Endodermal cell (in vitro differentiated cells): Measurements from ENCODE around the gene TRAPPC5. TPM values are rescaled to one million over a fixed set of nuclear protein-coding genes. Genes with fewer than 3 reads are reported as not detected.

Experiments
- DNase-seq: peaks from one replicate; pipeline ENCODE4 v3.0.0-alpha.2; 2017
- H3K27ac ChIP-seq: 2 replicates; pipeline ENCODE4 v1.5.1; 2013; ENCODE audit warnings: mild to moderate bottlenecking, low read depth, low read length, moderate library complexity
- H3K27me3 ChIP-seq: 2 replicates; pipeline ENCODE4 v1.6.1; 2013; ENCODE audit warnings: mild to moderate bottlenecking, low read length, moderate library complexity; ENCODE audit not compliant: insufficient read depth, control insufficient read depth, poor library complexity, severe bottlenecking
- H3K36me3 ChIP-seq: 2 replicates; pipeline ENCODE4 v1.7.0; 2013; ENCODE audit warnings: mild to moderate bottlenecking, low read length, moderate library complexity; ENCODE audit not compliant: control insufficient read depth, insufficient read depth
- H3K4me1 ChIP-seq: one replicate; pipeline ENCODE4 v1.7.0; 2013; ENCODE audit warnings: low read length; ENCODE audit not compliant: control insufficient read depth, insufficient read depth
- H3K4me3 ChIP-seq: 2 replicates; pipeline ENCODE4 v1.5.1; 2013; ENCODE audit warnings: mild to moderate bottlenecking, low read length, moderate library complexity
- H3K9ac ChIP-seq: 2 replicates; pipeline ENCODE4 v1.6.1; 2013; ENCODE audit warnings: mild to moderate bottlenecking, low read length, moderate library complexity; ENCODE audit not compliant: poor library complexity, severe bottlenecking; ENCODE audit errors: extremely low read depth
- H3K9me3 ChIP-seq: 2 replicates; pipeline ENCODE4 v1.6.1; 2013; ENCODE audit warnings: mild to moderate bottlenecking, low read length, moderate library complexity; ENCODE audit not compliant: control insufficient read depth
- H3K27ac Mint-ChIP-seq: 2 replicates; pipeline ENCODE4 v1.8.0; 2020; ENCODE audit warnings: mixed read lengths
- H3K27me3 Mint-ChIP-seq: 2 replicates; pipeline ENCODE4 v1.8.0; 2021; ENCODE audit warnings: mild to moderate bottlenecking, mixed read lengths; ENCODE audit not compliant: insufficient read depth
- H3K36me3 Mint-ChIP-seq: 2 replicates; pipeline ENCODE4 v1.8.0; 2020; ENCODE audit warnings: low read depth, mixed read lengths
- H3K4me1 Mint-ChIP-seq: 2 replicates; pipeline ENCODE4 v1.8.0; 2020; ENCODE audit warnings: mixed read lengths
- H3K4me3 Mint-ChIP-seq: 2 replicates; pipeline ENCODE4 v1.8.0; 2020; ENCODE audit warnings: mild to moderate bottlenecking, moderate library complexity, mixed read lengths
- H3K9me3 Mint-ChIP-seq: 2 replicates; pipeline ENCODE4 v1.8.0; 2020; ENCODE audit warnings: mild to moderate bottlenecking, mixed read lengths
- WGBS, 2 experiments: methylation state at CpG; one replicate each; pipeline versions ENCODE4 v1.1.5 to v1.1.7; 2013; ENCODE audit warnings: missing lambda C conversion rate in 2 of 2, mixed read lengths in 1 of 2; ENCODE audit not compliant: insufficient coverage in 1 of 2, insufficient read length in 1 of 2; 5-methylcytosine and 5-hydroxymethylcytosine counted together
- total RNA-seq, 2 donors: library from RNA; stranded (reverse); fragmentation: NEBNext Ultra II Directional in 1 of 2; extraction: Animal tissue kit (Norgen Biotek cat#: 25700) in 1 of 2; gene quantifications; 2 replicates in 1 of 2; 3 replicates in 1 of 2; pipeline ENCODE4 v1.2.1, GENCODE V29; 2021
- TF ChIP-seq, protein P1 (sequence below): fragments of 200-600 bp; sonication (generic); conservative IDR thresholded peaks from 2 replicates; pipeline ENCODE4 v1.5.0; 2021; ENCODE audit warnings: antibody characterized with exemption, mild to moderate bottlenecking

The TRAPPC5 gene
- total RNA-seq, 2 donors from 2014 or later, result 64.6 to 93.1 TPM

DNA sequence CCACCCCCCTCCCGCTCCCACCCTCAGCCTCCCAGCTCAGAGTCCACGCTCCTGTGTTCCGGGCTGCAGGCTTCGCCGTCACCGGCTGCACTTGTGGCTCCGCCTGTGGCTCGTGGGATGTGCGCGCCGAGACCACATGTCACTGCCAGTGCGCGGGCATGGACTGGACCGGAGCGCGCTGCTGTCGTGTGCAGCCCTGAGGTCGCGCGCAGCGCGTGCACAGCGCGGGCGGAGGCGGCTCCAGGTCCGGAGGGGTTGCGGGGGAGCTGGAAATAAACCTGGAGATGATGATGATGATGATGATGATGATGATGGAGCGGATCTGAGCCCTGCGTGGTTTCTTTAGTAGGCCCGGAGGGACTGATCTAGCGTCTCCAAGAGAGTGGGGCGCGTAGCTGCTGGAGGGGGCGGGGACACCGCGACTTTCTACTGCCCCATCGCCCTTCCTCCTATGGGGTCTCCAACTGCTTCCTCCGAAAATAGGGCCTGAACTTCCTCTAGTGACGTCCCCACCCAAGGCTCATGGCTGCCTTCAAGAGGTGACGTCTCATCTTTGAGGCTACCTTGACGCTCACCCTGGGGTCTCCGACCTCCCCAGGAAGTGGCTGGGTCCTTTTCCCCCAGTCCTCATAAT is 10.4 kb upstream of the TRAPPC5 start:
- Histone ChIP-seq H3K4me3 (peak overlapping the region; percentile 76), H3K36me3 (no peaks in the 10 kb centered on the region), H3K27me3 (peaks cover 56% of the 10 kb centered on the region), H3K9ac (no peak overlapping the region), H3K27ac (no peak overlapping the region), H3K4me1 (no peaks in the 10 kb centered on the region), H3K9me3 (no peaks in the 10 kb centered on the region)
- Mint-ChIP-seq H3K36me3 (no peaks in the 10 kb centered on the region), H3K27ac (no peak overlapping the region), H3K4me3 (peak overlapping the region; percentile 54), H3K27me3 (peaks cover 82% of the 10 kb centered on the region), H3K9me3 (peaks cover 7% of the 10 kb centered on the region), H3K4me1 (no peaks in the 10 kb centered on the region)
- DNase-seq, result no peak
- TF ChIP-seq, protein P1, sequence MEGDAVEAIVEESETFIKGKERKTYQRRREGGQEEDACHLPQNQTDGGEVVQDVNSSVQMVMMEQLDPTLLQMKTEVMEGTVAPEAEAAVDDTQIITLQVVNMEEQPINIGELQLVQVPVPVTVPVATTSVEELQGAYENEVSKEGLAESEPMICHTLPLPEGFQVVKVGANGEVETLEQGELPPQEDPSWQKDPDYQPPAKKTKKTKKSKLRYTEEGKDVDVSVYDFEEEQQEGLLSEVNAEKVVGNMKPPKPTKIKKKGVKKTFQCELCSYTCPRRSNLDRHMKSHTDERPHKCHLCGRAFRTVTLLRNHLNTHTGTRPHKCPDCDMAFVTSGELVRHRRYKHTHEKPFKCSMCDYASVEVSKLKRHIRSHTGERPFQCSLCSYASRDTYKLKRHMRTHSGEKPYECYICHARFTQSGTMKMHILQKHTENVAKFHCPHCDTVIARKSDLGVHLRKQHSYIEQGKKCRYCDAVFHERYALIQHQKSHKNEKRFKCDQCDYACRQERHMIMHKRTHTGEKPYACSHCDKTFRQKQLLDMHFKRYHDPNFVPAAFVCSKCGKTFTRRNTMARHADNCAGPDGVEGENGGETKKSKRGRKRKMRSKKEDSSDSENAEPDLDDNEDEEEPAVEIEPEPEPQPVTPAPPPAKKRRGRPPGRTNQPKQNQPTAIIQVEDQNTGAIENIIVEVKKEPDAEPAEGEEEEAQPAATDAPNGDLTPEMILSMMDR, result no peak
- 9 to 12% methylated on average over 18 to 43 of the region's 43 CpGs for WGBS, 2 experiments

DNA sequence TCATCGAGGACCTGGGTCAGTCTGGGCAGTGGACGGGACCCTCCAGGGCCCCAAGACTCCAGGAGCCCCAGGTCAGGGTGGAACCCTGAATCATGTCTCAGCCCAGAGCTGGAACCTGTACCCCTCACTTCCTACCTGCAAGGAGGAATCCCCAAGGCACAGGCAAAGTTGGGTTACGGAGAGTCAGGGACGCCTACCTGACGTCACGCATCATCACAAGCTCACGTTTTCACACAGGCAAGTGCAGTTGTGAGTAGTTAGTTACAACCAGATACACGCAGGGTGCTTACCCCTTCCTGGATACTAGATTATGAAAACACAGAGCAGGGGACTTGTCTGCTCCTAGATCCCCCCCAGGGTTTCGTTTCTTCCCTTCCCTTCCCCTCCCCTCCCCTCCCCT is 9.8 kb upstream of the TRAPPC5 start:
- no peaks in the 10 kb centered on the region for H3K36me3 ChIP-seq
- H3K9me3 ChIP-seq, result no peaks in the 10 kb centered on the region
- Mint-ChIP-seq H3K4me1 (no peaks in the 10 kb centered on the region), H3K36me3 (no peaks in the 10 kb centered on the region), H3K27ac (no peak overlapping the region), H3K9me3 (peaks cover 7% of the 10 kb centered on the region), H3K4me3 (peak overlapping the region; percentile 54), H3K27me3 (peaks cover 83% of the 10 kb centered on the region)
- H3K4me1 ChIP-seq, result no peaks in the 10 kb centered on the region
- DNase-seq, result no peak
- WGBS, 2 experiments, result 50 to 54% methylated on average over 5 to 8 of the region's 9 CpGs
- peaks cover 56% of the 10 kb centered on the region for H3K27me3 ChIP-seq
- peak overlapping the region; percentile 76 for H3K4me3 ChIP-seq
- H3K27ac ChIP-seq, result no peak overlapping the region
- TF ChIP-seq, protein P1, result no peak
- H3K9ac ChIP-seq, result no peak overlapping the region

DNA sequence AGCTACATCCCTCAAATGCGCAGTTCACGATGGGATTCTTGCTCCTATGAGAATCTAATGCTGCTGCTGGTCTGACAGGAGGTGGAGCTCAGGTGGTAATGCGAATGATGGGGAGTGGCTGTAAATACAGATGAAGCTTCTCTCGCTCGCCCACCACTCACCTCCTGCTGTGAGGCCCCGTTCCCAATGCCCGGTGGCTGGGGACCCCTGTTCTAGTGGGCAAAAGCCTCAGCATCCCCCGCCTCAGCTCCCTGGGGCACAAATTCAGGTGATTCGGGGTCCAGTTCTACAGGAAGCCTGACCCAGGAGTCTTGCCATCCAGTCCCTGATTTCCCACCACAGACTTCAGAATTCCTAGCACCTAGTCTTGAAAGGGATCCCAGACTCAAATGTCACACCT is 8.1 kb upstream of the TRAPPC5 start:
- Mint-ChIP-seq H3K36me3 (no peaks in the 10 kb centered on the region), H3K4me3 (no peak overlapping the region), H3K27ac (no peak overlapping the region), H3K4me1 (no peaks in the 10 kb centered on the region), H3K27me3 (peaks cover 87% of the 10 kb centered on the region), H3K9me3 (peaks cover 7% of the 10 kb centered on the region)
- Histone ChIP-seq H3K4me3 (no peak overlapping the region), H3K4me1 (no peaks in the 10 kb centered on the region), H3K9me3 (no peaks in the 10 kb centered on the region), H3K9ac (no peak overlapping the region), H3K27ac (no peak overlapping the region), H3K36me3 (no peaks in the 10 kb centered on the region), H3K27me3 (peaks cover 66% of the 10 kb centered on the region)
- WGBS, 2 experiments, result 52 to 58% methylated on average over 6 to 9 of the region's 9 CpGs
- no peak for DNase-seq
- TF ChIP-seq, protein P1, result no peak
